Measurements from ENCODE around the gene ICAM3. TPM values are rescaled to one million over a fixed set of nuclear protein-coding genes. Genes with fewer than 3 reads are reported as not detected.
A peak's percentile ranks its signal among the peaks of the same experiment; 100 is the strongest.

ICAM3 gene
- total RNA-seq, 1 donor from 2014 or later, result 2.8 TPM

DNA sequence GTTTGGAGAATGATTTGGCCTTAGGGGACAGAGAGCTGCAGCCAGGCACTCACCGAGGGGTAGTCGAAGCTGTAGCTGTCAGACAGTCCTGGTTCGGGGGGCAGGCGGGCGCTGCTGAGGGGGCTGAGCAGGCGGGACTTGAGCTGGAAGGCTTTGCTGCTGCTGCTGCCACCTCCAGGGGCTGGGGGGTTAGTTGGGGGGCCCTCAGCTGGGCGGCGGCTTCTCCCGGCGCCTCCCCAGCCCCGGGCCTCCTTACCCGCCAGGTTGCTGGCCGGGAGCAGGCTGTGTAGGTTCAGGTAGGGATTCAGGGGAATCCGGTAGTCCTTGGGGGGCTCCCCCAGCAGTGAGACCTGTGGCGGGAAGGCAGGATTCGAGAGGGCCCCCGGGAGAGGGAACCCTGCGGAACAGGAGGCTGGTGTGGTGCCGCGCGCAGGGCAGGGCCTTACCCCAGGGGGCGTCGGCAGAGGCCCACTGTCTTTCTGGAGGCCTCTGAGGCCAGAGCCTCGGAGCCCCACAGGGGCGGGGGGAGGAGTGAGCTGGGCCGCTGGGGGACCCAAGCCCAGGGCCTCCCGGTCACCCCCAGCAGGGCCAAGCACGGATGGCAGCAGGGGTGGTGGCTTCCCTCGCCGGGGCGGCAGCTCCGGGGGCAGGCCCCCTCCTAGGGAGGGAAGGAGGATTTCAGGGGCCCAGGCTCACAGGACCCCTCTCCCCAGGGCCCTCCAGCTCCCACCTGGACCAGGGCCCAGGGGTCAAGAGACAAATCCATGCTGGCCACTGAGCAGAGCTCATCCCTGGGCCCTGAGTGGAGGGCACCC is 18.6 kb downstream of the ICAM3 start:
- no peak for DNase-seq (ENCODE audit: low read depth)

GRCh38 chr19:10318807-10319682 is 20.4 kb downstream of the ICAM3 start:
- no peak for DNase-seq (ENCODE audit: low read depth)

DNA sequence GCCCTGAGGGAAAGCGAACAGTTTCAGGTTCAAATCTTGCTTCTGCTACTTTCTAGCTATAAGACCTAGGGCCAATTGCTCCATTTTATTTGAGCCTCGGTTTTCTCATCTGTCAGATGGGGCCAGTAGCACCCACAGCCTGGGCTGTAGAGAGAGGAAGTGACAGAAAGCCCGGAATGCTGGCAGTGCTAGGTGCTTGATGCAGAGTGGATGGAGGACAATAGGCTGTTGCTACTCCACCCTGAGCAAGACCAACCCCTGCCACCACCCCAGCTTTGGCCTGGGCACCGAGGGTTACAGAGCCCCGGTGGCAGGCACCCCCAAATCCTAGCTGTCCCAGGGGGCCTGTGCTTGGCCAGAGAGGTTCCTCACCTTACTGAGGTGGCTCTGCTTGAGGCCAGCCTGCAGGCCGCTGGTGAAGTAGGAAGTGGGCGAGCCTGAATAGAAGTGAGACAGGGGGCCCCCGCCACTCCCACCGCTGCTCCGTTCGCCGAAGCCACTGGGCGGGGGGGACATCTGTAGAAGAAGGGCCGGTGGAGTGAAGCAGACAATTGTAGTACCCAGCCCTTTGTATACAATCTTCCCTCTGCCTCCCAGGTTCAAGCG is 21.5 kb downstream of the ICAM3 start:
- DNase-seq (ENCODE audit: low read depth), result no peak

- no peak for DNase-seq (ENCODE audit: low read depth)
Observed at GRCh38 chr19:10317045-10317856, 22.2 kb downstream of the ICAM3 start.

DNA sequence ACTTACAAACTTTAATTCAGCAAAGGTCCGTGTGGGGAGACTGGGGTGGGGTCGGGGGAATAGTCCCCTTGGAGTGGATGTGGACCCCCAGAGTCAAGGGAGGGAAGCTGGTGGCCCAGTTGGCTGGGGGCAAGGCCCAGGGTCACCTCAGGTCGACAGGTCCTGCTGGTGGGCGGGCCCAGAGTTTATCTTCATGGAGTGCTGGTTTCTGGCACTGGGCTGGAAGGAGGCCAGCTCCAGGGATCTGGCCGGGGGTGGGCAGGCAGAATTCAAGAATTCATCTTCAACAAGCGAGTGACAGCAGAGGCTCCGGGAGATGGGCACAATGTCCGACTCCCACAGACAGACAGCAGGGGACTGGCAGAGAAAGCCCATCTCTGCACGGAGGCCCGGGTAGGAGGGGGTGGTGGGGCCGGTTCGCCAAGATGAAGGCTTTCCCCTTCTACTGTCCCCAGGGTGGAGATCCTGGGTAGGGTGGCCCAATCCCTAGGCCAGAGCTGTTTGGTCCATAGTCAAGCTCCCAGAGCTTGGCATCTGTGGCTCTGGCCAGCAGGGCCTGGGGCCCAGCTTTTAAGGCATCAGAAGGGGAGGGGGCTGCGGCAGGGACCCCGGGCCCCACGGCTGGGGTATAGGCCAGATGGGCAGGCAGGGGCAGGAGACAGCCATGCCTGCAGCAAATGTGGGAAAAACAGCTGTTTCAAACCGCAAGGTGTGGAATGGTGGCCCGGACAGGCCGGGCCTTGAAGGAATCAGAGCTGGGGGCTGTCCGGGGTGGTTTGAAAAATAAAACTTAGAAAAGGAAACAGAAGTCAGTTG is 23.0 kb downstream of the ICAM3 start:
- no peak for DNase-seq (ENCODE audit: low read depth)

DNA sequence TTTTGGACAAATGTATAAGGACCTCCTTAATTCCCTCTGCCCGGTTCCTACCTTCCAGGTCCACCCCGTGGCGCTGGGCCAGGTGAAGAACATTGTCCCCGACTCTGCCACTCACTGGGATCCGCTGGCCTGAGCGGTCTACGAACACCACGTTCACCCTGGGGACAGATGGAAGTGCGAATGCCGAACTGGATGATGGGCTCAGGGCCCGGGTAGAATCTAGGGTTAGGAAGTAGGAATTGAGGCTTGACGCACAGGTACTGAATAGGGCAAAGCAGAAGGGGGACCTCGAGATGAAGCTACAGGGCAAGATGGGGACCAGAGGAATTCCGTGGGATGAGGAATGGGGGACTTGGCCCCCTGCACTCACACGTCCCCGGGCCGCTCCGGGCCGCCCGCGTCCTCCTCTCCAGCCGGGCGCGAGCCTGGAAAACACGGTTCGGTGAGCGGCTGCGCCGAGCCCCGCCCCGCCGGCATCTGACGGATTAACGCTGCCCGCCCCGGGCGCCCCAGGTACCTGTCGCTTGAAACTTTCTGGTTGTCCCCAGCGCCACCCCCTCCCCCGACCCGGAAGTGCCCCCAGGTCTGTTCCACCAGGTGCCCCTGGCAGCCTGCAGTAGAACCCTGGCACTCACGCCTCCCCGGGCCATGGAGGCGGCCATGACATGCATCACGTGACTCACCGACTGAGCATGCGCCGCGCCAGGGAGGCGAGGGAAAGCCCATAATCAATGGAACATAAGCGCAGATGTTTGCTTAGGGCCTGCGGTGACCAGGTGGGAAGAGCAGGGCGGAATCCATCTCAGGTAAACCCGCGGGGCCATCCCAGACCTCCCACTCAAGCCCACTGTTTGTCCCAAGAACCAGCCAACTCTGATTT is 23.8 kb downstream of the ICAM3 start, which contains the start of gene FDX2:
TSS of gene FDX2 (minus strand) at position 681 of the 880 bp plus-strand sequence. CDS start at position 662, 19 bp downstream.
- DNase-seq (ENCODE audit: low read depth), result peak; percentile 48

DNA sequence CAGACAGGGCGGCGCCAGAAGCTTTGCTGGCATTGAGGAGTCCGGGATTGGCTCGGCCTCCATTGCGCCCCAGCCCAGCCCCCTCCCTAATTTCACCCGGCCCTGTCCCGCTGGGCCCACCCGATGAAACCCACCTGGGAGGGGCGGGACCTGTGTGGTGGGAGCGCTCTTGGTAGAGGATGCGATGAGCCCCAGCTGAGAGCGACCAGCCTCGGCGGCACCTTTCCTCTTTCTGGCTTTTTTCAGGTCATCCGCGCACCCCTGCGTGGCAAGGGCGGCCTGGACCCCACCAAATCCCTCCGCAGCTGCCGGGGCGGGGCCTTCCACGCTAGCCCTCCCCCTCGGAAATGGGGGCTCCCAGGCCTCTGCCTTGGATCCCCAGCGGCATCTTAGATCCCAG is 30.0 kb downstream of the ICAM3 start, which contains the start of gene ZGLP1:
TSS of gene ZGLP1 (minus strand) at position 393 of the 400 bp plus-strand sequence.
- DNase-seq (ENCODE audit: low read depth), result no peak

- no peak for DNase-seq (ENCODE audit: low read depth)
Observed at GRCh38 chr19:10306327-10306726, 33.1 kb downstream of the ICAM3 start.

GRCh38 chr19:10305139-10305806 is 34.2 kb downstream of the ICAM3 start:
- no peak for DNase-seq (ENCODE audit: low read depth)

GRCh38 chr19:10299545-10300458 is 39.6 kb downstream of the ICAM3 start:
- DNase-seq (ENCODE audit: low read depth), result no peak

- no peak for DNase-seq (ENCODE audit: low read depth)
Observed at GRCh38 chr19:10295847-10296591, 43.4 kb downstream of the ICAM3 start.

GRCh38 chr19:10295305-10295846 is 44.0 kb downstream of the ICAM3 start:
- no peak for DNase-seq (ENCODE audit: low read depth)

- no peak for DNase-seq (ENCODE audit: low read depth)
Observed at GRCh38 chr19:10294368-10294697, 45.1 kb downstream of the ICAM3 start.

- no peak for DNase-seq (ENCODE audit: low read depth)
Observed at GRCh38 chr19:10293637-10294367, 45.6 kb downstream of the ICAM3 start.

DNA sequence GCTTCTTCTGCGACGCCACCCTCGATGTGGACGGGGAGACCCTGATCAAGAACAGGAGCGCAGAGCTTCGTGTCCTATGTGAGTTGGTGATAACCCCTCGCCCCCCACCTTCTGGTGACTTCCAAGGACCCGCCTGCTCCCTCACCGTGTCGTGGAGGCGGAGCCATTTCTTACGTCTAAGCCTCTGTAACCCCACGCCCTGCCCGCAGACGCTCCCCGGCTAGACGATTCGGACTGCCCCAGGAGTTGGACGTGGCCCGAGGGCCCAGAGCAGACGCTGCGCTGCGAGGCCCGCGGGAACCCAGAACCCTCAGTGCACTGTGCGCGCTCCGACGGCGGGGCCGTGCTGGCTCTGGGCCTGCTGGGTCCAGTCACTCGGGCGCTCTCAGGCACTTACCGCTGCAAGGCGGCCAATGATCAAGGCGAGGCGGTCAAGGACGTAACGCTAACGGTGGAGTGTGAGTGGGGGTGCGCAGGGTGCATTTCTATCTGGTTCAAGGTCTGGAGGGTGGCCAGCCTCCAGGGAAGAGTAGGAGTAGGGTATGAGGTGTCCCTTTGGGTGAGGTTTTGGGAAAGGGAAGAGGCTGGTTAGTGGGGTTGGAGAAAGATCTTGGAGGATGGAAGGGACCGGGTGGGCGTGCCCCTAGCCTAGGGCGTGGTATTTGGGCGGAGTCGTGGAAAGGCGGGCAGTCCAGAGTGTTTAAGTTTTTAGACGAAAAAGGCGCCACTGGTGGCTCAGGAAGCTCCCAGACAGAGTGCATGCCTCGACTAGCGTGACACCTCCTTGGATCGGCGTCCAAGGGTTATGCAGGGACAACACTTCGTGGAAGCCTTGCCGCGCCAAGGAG is 46.4 kb downstream of the ICAM3 start:
- no peak for DNase-seq (ENCODE audit: low read depth)
